Panc1 (cell line): ENCODE results near the gene USH2A. TPM values are rescaled to one million over a fixed set of nuclear protein-coding genes. Genes with fewer than 3 reads are reported as not detected.

Experiments used
- ATAC-seq: fragments of 200-7000 bp; cut with Tn5 transposase; 2 replicates; pipeline ENCODE4 v1.9.1; 2020; ENCODE audit warnings: mild to moderate bottlenecking, moderate library complexity
- BruUV-seq: library from RNA; stranded (reverse); fragments of 400-500 nt; replicated peaks from 2 replicates; lab custom pipeline; 2021; lab: Mats Ljungman, UMichigan
- CTCF ChIA-PET: fragments of 300-600 bp; sonication (Branson Sonifier 250); formaldehyde crosslinking; loops from one replicate; lab custom pipeline; 2022; ENCODE audit warnings: antibody characterized with exemption; lab: Charles Lee
- POLR2A ChIA-PET: fragments of 300-600 bp; sonication (Branson Sonifier 250); formaldehyde crosslinking; loops from one replicate; lab custom pipeline; 2022; ENCODE audit warnings: antibody characterized with exemption; lab: Charles Lee
- DNase-seq: peaks from one replicate; pipeline ENCODE4 v3.0.0-alpha.2; 2010; ENCODE audit warnings: low read depth, low spot score
- H3K27ac ChIP-seq: 2 replicates; pipeline ENCODE4 v1.5.1; 2011; ENCODE audit warnings: mild to moderate bottlenecking, low read length, inconsistent platforms
- H3K27me3 ChIP-seq: fragments of 200-500 bp; sonication (Bioruptor generic); 2 replicates; pipeline ENCODE4 v1.6.0; 2014; ENCODE audit warnings: low read length, inconsistent platforms; ENCODE audit not compliant: control insufficient read depth, insufficient read depth
- H3K36me3 ChIP-seq: fragments of 200-500 bp; sonication (Bioruptor generic); 2 replicates; pipeline ENCODE4 v1.5.1; 2014; ENCODE audit warnings: inconsistent platforms, mild to moderate bottlenecking, low read length, moderate library complexity; ENCODE audit not compliant: control insufficient read depth, insufficient read depth
- H3K4me1 ChIP-seq: 2 replicates; pipeline ENCODE4 v1.5.1; 2011; ENCODE audit warnings: inconsistent platforms, mild to moderate bottlenecking, low read length, moderate library complexity; ENCODE audit not compliant: control insufficient read depth, insufficient read depth
- H3K4me3 ChIP-seq, 2 experiments: 2 replicates each; pipeline ENCODE4 v1.5.1; 2011 to 2012; ENCODE audit warnings: low read depth in 2 of 2, low read length in 2 of 2, mild to moderate bottlenecking in 2 of 2, inconsistent platforms in 1 of 2, moderate library complexity in 1 of 2
- H3K9me3 ChIP-seq: fragments of 200-500 bp; sonication (Bioruptor generic); 2 replicates; pipeline ENCODE4 v1.5.1; 2014; ENCODE audit warnings: low read depth, mild to moderate bottlenecking, inconsistent platforms, low read length, moderate library complexity; ENCODE audit not compliant: control insufficient read depth, insufficient read depth
- CTCF ChIP-seq: fragments of 450-650 bp; IDR thresholded peaks from 2 replicates; pipeline ENCODE4 v1.5.1; 2017; ENCODE audit warnings: mild to moderate bottlenecking
- POLR2AphosphoS5 ChIP-seq: IDR thresholded peaks from 2 replicates; pipeline ENCODE4 v1.6.1; 2012; ENCODE audit warnings: mild to moderate bottlenecking, low read depth, low read length, moderate library complexity
- REST ChIP-seq, 2 experiments: IDR thresholded peaks; 2 replicates each; pipeline ENCODE4 v1.6.1; 2011 to 2012; ENCODE audit warnings: low read depth in 2 of 2, control low read depth in 1 of 2, low read length in 1 of 2, mild to moderate bottlenecking in 1 of 2, moderate library complexity in 1 of 2; ENCODE audit not compliant: insufficient read depth in 1 of 2
- SIN3A ChIP-seq: IDR thresholded peaks from 2 replicates; pipeline ENCODE4 v1.6.1; 2012; ENCODE audit warnings: low read depth, mild to moderate bottlenecking, low read length, moderate library complexity, borderline replicate concordance; ENCODE audit not compliant: insufficient read depth
- TCF7L2 ChIP-seq: IDR thresholded peaks from 2 replicates; pipeline ENCODE4 v1.6.1; 2011; ENCODE audit warnings: mild to moderate bottlenecking, low read depth, low read length, inconsistent platforms
- in situ Hi-C: cut with HindIII; loops from 2 replicates; pipeline ENCODE4 v1.10.0; 2016; ENCODE audit warnings: low sequenced_read_pairs, low pct_unique_long_range_greater_than_20kb
- intact Hi-C: fragments of 100-400 bp; cut with micrococcal nuclease; formaldehyde crosslinking; loops from one replicate; pipeline ENCODE4 v1.10.0; 2022; ENCODE audit not compliant: unreplicated experiment
- total RNA-seq: library from RNA; stranded (reverse); gene quantifications from one replicate; pipeline ENCODE4 v1.2.1, GENCODE V29; 2021; ENCODE audit not compliant: unreplicated experiment

USH2A gene
- total RNA-seq, 1 experiment from 2014 or later: not detected

GRCh38 chr1:216332462-216332861 is 90.8 kb downstream of the USH2A start:
- intact Hi-C loops: no loop called here
- BruUV-seq: no TSS peak
- Histone ChIP-seq H3K4me1 (no peaks in the 10 kb centered on the region), H3K27ac (no peak overlapping the region), H3K27me3 (no peaks in the 10 kb centered on the region), H3K9me3 (peaks cover 2% of the 10 kb centered on the region; the same call in 1 of the 2 replicates), H3K36me3 (no peaks in the 10 kb centered on the region), H3K4me3 (no peak overlapping the region)
- ChIA-PET CTCF (no interaction called here), POLR2A (no interaction called here)
- in situ Hi-C loops: no loop called here
- no peak for ATAC-seq
- no peak for TF ChIP-seq CTCF
- no peak for TF ChIP-seq POLR2AphosphoS5
- TF ChIP-seq SIN3A: no peak
- TF ChIP-seq TCF7L2: no peak
- no peak for TF ChIP-seq REST (IDR thresholded peaks at IDR 0.05; ENCODE audit: insufficient read depth in 1 of 2, low read depth in 2 of 2, low read length in 1 of 2)
- DNase-seq: no peak

- Histone ChIP-seq H3K4me3 (no peak overlapping the region), H3K27ac (no peak overlapping the region), H3K4me1 (no peaks in the 10 kb centered on the region), H3K9me3 (0 out of 2 replicates have a peak, but pooled peaks cover 2% of the 10 kb centered on the region), H3K27me3 (no peaks in the 10 kb centered on the region), H3K36me3 (no peaks in the 10 kb centered on the region)
- DNase-seq (no peak), ATAC-seq (no peak)
- no TSS peak for BruUV-seq
- CTCF ChIA-PET: no interaction called here
- intact Hi-C loops (no loop called here), in situ Hi-C loops (no loop called here)
- TF ChIP-seq TCF7L2 (no peak), CTCF (no peak), SIN3A (no peak), POLR2AphosphoS5 (no peak), REST (IDR thresholded peaks at IDR 0.05; ENCODE audit: insufficient read depth in 1 of 2, low read depth in 2 of 2, low read length in 1 of 2) (no peak)
- POLR2A ChIA-PET: no interaction called here
Measured at GRCh38 chr1:216332003-216332402, 91.2 kb downstream of the USH2A start.
